GM21737 (cell line): ENCODE results near the gene ADAM17.
A peak's percentile ranks its signal among the peaks of the same experiment; 100 is the strongest.
"Not testable (repeated sequence)": the region's sequence is repeated elsewhere in the genome, so short reads cannot be mapped to it uniquely, and the experiment has no call there.

Experiments used
- ATAC-seq: cut with Tn5 transposase; IDR thresholded peaks from one replicate; pipeline ENCODE4 v1.9.1; 2021; ENCODE audit warnings: mild to moderate bottlenecking, moderate library complexity; ENCODE audit not compliant: unreplicated experiment

The ADAM17 gene

GRCh38 chr2:9555297-9556120 lies at the start of gene ADAM17:
Gene ADAM17 (minus strand): TSS chr2:9555830. CDS start chr2:9555605, 225 bp downstream.
- peak; percentile 85 for ATAC-seq

DNA sequence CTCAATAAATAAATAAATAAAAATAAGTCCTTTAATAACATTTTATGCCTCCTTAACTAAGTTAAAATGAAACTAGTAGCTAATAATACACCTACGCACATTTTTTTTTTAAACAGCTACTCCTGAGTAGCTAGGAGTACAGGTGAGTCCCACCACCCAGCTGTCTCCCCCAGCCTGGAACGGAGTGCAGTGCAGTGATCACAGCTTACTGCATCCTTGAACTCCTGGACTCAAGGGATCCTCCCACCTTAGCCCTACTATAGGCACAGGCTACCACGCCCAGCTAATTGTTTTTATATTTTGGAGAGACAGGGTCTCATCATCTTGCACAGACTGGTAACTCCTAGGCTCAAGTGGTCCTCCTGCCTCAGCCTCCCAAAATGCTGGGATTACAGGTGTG lies 46.8 kb upstream of the ADAM17 start:
- ATAC-seq: no peak

- ATAC-seq: no peak
These were observed 45.8 kb upstream of the ADAM17 start for GRCh38 chr2:9601397-9601796.

GRCh38 chr2:9599430-9599829 lies 43.8 kb upstream of the ADAM17 start:
- no peak for ATAC-seq

GRCh38 chr2:9596621-9597311 lies 41.1 kb upstream of the ADAM17 start:
- ATAC-seq: no peak

GRCh38 chr2:9595746-9596145 lies 40.1 kb upstream of the ADAM17 start:
- ATAC-seq: no peak

- not testable (repeated sequence) for ATAC-seq
These were observed 39.6 kb upstream of the ADAM17 start for GRCh38 chr2:9595256-9595655.

DNA sequence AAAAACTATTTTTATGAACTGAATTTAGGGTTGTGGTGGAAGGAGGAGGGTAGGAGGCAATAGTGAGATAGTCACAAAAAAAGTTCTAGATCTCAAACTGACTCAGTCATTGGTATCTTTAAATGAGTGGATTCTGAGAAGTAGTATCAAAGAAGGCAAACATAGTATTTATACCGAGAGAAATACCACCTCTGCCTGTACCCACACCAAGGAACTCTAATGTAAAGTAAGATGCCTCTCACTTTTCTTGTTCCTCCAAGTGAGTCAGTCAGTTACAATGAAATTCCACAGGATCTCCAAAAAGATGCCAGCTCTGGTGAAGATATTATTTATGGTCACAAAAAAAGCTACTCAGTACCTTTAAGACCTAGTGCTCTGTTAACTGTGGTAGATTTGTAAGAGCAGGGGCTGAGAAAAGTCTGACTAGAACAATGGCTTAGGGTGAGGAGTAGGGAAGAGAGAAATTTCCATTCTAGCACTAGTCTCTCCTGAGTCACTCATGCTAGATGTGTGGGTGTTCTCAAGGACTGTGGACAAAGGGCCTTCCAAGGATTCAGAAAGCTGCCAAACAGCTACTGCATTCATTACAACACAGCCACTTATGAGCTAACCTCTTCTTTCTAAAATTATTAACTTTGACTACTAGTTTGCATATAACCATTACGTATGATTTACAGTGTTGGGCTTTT lies 38.9 kb upstream of the ADAM17 start:
- no peak for ATAC-seq

- ATAC-seq: no peak
These were observed 38.3 kb upstream of the ADAM17 start for GRCh38 chr2:9593925-9594324.

GRCh38 chr2:9592699-9593098 lies 37.1 kb upstream of the ADAM17 start:
- no peak for ATAC-seq

DNA sequence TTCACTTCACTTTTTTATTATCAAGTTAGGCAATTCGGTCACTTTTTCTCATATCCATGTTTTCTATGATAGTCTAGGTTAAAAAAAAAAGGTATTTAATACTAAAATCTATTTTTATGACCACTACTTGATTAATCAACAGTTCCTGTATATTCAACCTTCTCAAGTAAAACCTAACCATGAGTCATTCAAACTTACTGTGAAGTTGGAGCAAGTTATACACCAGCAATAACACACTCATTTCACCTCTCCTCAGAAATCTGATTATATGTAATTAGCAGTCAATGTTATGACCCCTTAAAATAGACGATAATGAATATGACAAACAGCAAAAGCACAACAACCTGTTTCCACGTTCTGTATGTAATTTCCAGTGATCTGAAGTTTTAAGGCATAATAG lies 35.0 kb upstream of the ADAM17 start:
- no peak for ATAC-seq

- no peak for ATAC-seq
These were observed 30.8 kb upstream of the ADAM17 start for GRCh38 chr2:9586465-9586864.

- no peak for ATAC-seq
These were observed 29.9 kb upstream of the ADAM17 start for GRCh38 chr2:9585486-9585885.

DNA sequence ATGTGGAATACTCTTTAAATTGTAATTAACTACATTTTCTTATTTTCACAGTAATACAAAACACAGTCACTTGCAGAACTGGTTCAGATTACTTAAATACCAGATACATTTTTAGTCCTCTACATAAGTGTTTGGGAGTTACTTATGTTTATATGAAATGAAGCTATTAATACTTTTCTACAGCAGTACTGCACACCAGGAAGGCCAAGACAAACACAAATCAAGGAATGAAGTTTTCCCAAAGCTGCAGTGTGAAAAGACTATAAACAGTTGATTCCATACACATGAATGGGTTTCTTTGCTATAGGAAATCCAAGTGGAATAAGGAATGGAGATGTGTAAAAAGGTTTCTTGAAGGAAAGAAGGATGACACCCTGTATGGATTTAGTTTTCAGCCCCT lies 29.3 kb upstream of the ADAM17 start:
- not testable (repeated sequence) for ATAC-seq

DNA sequence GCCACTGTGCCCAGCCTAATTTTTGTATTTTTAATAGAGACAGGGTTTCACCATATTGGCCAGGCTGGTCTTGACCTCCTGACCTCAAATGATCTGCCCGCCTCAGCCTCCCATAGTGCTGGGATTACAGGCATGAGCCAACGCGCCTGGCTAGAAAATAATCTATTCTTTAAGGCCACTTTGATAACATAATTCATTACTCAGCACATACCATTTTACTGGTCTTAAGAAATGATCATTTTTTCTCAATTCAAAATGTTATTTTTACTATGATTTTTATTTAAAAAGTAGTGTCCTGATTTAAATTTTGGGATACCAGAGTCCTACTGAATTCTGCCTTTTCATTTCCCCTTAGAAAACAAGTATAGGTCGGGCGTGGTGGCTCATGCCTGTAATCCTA lies 27.0 kb upstream of the ADAM17 start:
- ATAC-seq: no peak

- ATAC-seq: no peak
These were observed 23.0 kb upstream of the ADAM17 start for GRCh38 chr2:9578467-9579235.

DNA sequence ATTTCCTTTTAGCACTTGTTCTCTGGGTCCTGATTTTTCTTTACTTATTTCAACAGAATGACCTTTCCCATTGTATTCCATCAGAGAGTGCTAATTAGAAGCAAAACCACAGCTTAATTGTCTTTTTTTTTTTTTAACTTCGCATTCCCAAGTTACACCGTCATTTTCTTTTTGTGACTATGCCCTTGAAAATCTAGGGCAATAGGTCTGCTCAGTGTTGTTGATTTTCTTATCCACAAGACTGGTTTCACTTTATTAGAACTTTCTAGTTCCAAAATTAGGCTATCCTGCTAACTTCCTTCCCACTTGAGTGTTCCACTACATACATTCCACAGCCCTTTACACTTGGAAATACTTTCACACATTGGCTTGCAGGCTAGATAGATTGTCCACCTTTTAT lies 18.7 kb upstream of the ADAM17 start:
- ATAC-seq: no peak

GRCh38 chr2:9573840-9574239 lies 18.2 kb upstream of the ADAM17 start:
- ATAC-seq: no peak

GRCh38 chr2:9573013-9573720 lies 17.5 kb upstream of the ADAM17 start:
- no peak for ATAC-seq
